ENCODE measurements around the gene SH3RF1.

SH3RF1 gene

DNA sequence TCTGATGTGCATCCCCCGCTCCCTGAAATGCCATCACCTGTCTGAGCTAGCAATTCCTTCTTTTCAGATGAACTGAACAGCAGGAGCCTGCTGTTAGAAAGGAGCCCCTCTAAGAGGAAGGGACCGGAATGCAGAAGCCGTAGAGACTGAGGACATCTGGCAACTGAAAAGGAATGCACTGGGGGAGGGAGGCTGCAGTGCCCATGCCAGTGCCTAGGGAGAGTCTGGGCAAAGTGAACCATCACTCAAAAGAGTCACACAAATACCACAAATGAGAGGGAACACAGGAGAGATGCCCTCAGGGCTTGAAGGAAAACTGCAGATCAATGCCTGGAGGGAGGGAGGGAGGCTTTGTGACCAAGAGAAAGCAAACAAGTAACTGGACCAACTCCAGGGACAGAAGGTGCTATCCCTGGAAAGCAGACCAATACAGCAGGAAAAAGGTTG lies 166.8 kb downstream of the SH3RF1 start:
- DNase-seq (ENCODE audit: low read depth in 3 of 3) = no peak

DNA sequence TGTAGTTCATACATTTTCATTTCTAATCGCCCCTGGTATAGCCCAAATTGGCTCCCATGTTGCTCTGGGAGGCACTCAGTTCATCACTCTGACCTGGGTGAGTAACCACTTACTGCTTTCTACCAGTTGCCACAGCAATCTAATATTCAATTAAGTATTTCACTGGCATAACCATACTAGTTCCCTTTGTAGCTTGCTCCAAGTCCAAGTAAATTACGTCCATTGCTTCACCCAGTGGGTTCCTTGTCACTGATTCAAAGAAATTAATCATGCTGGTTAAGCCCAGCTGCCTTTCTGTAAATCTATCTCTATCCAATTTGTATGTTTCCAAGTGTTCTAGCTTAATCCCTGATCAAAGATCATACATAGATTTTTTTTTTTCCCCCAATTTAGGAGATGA lies 168.7 kb downstream of the SH3RF1 start:
- DNase-seq (ENCODE audit: low read depth in 3 of 3) = no peak

DNA sequence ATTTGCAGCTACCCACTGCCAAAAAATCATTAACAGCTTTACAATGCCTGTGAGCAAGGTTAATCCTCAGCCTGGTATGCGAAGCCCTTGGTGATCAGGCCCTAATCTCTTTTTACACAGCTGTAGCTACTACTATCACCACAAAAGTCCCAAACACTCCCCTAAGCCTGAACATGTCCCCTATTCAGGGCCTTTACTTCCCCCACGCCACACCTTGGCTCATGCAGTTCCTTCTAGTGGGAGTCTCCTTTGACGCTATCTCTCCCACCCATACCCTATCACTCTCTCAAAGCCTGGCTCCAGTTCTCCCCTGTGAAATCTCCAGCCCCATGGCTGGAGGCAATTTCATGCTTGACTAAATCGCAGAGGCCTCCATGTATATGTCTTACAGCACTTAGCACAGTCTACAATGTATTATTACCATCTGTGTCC lies 170.1 kb downstream of the SH3RF1 start:
- no peak for DNase-seq (ENCODE audit: low read depth in 3 of 3)

GRCh38 chr4:169099771-169100180 lies 171.0 kb downstream of the SH3RF1 start:
- no peak for DNase-seq (ENCODE audit: low read depth in 3 of 3)

- DNase-seq (ENCODE audit: low read depth in 3 of 3) = no peak
Measured at GRCh38 chr4:169098969-169099690, 171.6 kb downstream of the SH3RF1 start.

GRCh38 chr4:169098532-169098931 lies 172.2 kb downstream of the SH3RF1 start:
- no peak for DNase-seq (ENCODE audit: low read depth in 3 of 3)

GRCh38 chr4:169098054-169098497 lies 172.7 kb downstream of the SH3RF1 start:
- no peak for DNase-seq (ENCODE audit: low read depth in 3 of 3)

- DNase-seq (ENCODE audit: low read depth in 3 of 3) = no peak
Measured at GRCh38 chr4:169096221-169096620, 174.5 kb downstream of the SH3RF1 start.

DNA sequence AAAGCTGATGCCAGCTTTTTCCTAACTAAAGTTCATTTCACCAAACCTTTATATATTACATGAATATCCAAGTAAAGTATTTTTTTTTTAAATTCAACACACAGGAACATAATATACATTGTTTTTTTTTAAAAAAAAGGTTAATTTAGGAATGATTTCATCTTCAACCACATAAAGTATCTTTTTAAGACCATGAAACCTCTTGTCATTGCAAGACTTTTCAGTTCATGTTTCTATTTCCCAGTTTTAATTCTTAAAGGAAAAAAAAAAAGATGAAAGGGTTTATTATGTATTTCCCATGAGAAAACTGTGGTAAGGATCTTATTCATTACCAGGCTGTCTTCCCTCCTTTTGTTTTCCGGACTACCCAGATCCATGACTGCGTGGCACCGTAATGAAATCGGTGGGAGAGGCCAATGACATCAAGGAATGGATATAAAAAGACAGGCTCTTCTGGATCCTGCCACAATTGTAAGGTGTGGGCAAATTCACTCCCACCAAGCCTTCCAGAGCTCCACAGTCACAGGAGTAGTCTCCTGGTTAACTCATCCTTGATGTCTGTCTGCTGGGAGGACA lies 176.0 kb downstream of the SH3RF1 start:
- no peak for DNase-seq (ENCODE audit: low read depth in 3 of 3)

DNA sequence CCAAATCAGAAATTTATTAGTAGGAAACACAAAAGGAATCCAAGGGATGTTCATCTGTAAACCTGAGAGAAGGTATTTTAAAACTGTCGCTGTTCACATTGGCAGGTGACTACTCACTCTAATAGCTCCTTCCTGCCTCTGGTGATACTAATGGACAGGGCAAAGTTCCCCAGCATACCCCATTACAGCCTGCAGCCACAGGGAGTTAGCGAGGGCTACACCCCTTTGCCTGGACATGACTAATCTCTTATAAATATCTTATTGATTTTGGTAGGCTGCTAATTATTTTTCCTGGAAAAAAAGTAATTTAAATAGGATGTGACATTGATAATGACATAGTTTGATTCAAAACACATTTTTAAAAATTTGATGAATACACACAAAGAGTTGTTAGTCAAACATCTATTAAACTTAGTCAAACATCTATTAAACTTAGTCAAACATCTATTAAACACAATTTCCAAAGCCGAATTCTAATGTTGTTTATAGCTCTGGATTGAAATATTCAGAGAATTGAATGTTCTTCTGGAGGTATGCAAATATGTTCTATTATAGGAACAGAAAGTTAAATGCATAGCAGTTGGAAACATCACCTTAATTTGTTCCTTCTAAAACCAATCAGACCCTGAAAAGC lies 177.8 kb downstream of the SH3RF1 start:
- no peak for DNase-seq (ENCODE audit: low read depth in 3 of 3)

DNA sequence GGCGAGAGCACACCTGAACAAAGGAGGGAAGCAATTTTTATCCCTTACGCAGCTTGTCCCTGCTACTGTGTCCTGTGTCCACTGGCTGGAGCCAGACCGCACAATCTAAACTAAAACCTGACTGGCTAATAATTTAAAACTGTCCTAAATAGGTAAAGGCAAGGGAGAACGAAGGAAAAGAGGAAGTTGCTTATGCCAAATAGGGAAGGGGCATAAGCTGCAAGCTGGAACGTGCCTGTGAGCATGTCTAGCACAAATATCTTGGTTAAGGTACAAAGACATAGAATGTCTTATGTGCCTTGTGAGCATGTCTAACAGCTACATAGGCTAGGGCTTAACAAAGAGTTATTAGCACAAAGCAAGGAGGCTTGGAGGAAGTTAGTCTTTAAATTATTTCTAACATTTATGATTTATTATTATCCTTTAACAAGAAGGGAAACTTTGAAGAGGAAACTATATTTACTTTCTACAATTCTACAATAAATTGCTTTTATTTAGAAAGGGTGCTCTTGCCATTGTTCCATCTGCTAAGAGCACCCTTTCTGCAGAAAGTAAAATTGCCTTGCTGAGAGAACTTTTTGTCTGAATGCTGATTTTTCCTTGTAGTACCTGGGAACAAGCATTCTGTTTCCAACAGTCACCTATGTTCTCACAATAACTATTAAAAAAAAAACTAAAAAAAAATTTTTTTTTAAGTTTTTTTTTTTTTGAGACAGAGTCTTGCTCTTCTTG lies 180.1 kb downstream of the SH3RF1 start:
- no peak for DNase-seq (ENCODE audit: low read depth in 3 of 3)

DNA sequence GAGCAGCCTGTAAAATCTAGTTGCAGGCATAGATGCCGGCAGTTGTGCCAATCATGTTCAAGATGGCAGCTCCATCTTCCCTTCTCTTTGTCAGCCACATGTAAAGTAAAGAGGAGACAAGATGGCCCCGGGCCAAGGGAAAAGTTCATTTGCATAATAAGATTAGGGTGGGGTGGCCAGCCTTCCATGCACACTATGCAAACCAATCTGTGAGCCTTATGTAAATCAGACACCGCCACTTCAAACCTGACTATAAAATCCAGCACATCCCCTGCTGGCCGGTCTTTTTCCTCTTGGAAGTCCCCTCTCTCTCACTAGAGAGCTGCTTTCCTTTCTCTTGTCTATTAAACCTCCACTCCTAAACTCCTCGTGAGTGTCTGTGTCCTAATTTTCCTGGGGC lies 181.8 kb downstream of the SH3RF1 start:
- no peak for DNase-seq (ENCODE audit: low read depth in 3 of 3)

DNA sequence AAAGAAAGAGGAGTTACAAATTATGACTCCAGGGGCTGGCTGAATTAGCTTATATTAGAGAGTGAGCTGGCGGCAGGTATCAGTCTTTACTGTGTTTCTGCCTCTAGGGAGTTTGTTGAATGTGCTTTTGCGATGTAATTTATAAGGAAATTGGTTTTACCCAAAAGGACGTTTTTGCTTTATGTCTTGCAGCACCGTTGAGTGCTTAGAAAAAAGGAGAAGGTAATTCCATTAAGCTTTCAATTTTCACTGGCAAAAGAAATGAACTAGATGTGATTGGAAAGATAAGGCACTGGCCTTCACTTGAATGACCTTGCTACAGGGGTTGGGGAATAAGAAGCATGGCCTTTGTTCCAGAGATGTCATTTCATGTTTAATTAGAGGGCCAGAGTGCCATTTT lies 185.8 kb downstream of the SH3RF1 start:
- no peak for DNase-seq (ENCODE audit: low read depth in 3 of 3)

- no peak for DNase-seq (ENCODE audit: low read depth in 3 of 3)
Measured at GRCh38 chr4:169080981-169081380, 189.8 kb downstream of the SH3RF1 start.

- DNase-seq (ENCODE audit: low read depth in 3 of 3) = peak in 2 of 3 donors; percentile 4 to 6
Measured at GRCh38 chr4:169079942-169080827, 190.6 kb downstream of the SH3RF1 start.

DNA sequence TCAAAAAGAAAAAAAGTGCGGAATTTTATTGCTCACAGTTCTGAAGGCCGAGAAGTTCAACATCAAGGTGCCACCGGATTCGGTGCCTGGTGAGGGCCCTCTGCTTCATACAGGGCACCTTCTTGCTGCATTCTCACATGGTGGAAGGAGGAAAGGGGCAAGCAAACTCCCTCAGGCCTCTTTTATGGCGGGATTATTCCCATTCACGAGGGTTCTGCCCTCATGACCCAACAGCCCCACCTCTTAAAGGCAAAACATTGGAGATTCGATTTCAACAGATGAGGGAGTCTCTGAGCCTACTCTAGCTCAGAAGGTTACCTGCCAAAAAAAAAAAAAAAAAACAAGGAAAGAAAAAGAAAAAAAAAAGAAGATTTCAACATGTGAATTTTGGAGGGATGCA lies 196.6 kb downstream of the SH3RF1 start:
- no peak for DNase-seq (ENCODE audit: low read depth in 3 of 3)

- DNase-seq (ENCODE audit: low read depth in 3 of 3) = no peak
Measured at GRCh38 chr4:169071747-169072146, 199.0 kb downstream of the SH3RF1 start.

- DNase-seq (ENCODE audit: low read depth in 3 of 3) = no peak
Measured at GRCh38 chr4:169070895-169071218, 199.9 kb downstream of the SH3RF1 start.

DNA sequence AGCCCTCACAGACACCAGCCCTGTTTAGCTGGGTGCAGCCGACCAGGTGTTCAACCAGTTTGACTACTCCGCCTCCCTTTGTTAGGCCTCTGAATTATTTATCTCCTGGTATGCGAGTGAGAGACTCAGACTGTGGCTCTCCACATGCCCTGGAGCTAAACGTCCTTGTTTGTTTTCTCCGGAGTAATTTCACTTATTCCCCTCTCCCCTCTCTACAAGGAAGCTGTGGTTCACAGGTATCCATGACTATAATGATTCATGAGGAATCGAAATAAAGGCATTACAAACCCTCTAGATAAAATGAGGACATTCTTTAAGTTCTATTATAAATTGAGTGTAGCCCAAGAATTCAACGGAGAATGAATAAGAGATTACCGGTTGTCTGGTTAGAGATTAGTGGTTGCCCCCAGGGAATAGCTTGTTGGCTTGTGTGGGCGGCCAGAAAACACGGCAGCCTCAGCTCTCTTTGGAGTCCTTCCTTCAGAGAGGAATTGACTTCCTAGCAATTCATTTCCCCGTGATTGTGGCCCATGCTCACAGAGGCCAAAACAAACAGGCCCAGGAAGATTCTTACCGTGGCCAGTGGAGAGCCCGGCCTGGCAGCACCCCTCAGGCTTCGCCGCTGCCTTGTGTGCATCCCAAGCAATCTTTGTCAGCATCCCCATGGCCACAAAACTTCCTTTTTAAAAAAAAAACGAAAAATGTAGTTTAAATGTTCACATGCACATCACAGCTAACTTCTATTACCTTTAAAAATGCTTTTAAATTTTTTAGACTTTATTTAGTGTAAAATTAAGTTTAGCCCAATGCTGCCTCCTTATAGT lies 200.5 kb downstream of the SH3RF1 start:
- DNase-seq (ENCODE audit: low read depth in 3 of 3) = no peak

GRCh38 chr4:169068423-169068822 lies 202.3 kb downstream of the SH3RF1 start:
- DNase-seq (ENCODE audit: low read depth in 3 of 3) = no peak

DNA sequence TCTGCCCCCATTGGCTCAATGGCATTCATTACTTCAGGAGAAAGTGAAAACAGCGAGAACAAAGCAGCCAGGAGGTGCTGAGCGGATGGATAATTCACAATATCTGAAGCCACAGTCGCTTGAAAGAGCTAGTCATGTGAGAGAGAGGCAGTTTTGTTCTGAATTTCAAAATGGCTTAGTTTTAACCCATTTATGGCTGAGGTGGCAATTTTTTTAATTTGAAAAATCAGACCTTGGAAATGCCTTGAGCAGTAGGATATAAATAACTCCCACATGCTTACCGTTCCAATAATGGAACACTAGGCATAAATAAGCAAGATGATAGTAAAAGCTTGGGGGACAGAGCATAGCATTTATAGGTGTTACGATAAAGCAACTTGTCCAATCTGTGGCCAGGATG lies 203.8 kb downstream of the SH3RF1 start:
- no peak for DNase-seq (ENCODE audit: low read depth in 3 of 3)

Measured in stimulated activated CD4-positive, alpha-beta T cell treated with anti-CD3 and anti-CD28 coated beads, TNF-alpha, amount 100 ng/mL, for 48 hours (primary cell).